ENCODE measurements around the gene RGS19.

GRCh38 chr20:64048402-64049044, 30.8 kb downstream of the RGS19 start:
- TF ChIP-seq CTCF (IDR thresholded peaks at IDR 0.05) = no peak
- TF ChIP-seq POLR2A (IDR thresholded peaks at IDR 0.05) = no peak

Data from esophagus squamous epithelium (tissue), 4 donors.